ENCODE results near the gene FOXF1.

The FOXF1 gene

DNA sequence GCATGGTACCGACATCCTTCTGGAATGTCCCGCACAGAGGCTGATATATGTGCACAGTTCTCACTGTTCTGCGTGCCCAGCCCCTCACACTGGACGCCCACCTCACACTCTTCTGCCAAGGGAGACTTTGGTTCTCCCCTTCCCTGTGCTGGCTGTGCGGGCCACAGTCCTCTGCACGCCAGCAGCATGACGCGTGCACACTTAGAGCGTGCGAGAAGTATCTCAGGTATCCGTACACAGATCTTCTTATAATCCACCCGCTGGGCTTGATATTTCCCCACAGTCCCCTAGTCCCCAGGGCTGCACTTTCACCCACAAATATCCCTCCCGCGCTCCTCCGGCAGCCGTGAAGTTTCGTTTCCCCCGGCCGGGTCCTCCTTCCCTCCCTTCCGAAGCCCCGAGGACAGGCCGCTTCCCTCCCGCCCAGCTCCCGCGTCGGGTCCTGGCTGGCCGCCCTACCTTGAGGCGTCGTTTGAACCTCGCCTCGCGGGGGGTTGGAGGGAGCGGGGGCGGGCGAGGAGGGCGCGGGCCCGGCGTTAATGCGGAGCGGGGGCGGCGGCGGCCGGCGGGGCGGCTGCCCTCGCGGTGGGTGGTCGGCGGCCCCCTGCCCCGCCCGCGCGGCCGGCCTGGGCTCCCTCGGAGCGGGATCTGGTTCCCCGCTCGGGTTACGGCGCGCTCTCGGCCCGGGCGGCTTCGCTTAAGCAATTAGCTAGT, 5.0 kb upstream of the FOXF1 start:
- DNase-seq, result no peak

DNA sequence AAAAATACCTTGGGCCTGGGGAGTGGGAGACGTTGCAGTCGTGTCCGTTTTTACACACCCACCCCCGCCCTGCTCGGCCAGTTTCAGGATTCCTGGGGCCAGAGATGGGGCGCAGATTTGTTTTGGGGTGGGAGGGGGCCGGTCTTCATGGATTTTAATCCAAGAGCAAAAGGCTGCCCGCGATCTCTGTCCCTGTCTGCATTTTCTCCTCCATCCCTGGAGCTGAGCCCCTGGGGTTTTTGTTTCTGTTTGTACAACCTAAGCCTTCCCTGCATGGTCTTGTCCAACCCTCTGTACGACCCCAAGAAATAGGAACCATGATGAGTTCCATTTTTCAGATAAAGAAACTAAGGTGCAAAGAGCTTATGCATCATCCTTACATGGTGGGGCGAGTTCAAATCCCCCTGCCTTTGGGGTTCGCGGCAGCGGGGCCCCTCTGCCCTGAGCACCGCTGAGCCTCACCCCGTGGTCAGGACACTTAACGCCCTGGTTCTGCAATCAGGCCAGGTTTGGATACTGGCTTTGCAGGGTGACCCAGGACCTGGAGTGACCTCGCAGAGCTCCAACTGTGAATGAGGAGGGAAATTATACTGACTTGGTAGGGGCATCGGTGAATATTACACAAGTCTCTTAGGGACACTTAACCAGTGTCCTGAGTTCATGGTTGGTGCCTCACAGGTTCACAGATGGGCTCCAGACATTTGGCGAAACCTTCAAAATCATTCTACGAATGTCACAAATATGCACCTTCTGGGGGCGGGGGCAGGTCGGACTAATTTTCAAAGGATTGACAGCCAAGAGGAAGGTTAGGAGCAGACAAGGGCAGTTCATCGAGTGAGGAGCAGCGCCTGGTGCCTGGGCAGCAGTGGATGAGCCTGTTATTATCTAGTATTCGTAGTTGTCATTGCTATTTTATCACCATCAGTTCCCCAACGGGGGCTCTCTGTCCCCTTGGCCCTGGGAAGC, 4.1 kb upstream of the FOXF1 start:
- DNase-seq, result no peak

DNA sequence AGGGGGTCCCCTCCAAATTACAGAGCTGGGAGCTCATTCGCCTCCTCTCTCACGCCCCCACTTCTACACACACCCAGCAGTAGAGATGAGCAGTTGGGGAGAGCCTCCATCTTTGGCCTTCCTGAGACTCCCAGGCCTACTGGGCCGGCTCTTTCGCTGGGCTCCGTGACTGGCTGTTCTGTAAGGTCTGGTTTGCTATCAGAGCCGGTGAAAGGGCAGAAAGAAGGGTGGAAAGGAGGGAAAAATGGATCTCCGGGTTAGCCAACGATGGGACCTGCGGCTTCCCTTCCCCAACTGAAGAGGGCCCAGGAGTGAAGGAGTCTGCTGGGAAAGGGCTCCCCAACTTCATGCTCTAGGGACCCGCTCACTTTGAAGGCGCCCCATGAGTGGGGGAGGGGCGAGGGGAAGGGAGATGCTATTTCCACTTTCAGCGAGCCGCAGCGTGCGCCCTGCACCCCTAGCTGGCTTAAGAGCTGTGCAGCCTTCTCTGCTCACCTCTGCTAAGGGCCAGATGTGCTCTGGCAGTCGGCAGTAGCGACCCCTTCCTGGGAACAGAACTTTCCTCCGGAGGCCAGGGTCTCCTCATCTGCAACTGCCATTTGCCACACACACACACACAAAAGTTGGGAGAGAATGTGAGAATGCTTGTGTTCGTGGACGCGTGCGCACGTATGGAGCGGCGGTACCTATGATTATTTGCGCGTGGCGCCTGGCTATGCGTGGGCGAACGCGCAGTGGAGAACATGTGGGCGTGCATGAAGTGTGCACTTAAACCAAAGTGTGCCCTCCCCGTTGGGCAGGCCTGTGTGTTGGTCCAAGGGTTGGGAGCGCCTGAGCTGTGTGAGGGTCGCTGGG, 2.9 kb upstream of the FOXF1 start:
- no peak for DNase-seq

DNA sequence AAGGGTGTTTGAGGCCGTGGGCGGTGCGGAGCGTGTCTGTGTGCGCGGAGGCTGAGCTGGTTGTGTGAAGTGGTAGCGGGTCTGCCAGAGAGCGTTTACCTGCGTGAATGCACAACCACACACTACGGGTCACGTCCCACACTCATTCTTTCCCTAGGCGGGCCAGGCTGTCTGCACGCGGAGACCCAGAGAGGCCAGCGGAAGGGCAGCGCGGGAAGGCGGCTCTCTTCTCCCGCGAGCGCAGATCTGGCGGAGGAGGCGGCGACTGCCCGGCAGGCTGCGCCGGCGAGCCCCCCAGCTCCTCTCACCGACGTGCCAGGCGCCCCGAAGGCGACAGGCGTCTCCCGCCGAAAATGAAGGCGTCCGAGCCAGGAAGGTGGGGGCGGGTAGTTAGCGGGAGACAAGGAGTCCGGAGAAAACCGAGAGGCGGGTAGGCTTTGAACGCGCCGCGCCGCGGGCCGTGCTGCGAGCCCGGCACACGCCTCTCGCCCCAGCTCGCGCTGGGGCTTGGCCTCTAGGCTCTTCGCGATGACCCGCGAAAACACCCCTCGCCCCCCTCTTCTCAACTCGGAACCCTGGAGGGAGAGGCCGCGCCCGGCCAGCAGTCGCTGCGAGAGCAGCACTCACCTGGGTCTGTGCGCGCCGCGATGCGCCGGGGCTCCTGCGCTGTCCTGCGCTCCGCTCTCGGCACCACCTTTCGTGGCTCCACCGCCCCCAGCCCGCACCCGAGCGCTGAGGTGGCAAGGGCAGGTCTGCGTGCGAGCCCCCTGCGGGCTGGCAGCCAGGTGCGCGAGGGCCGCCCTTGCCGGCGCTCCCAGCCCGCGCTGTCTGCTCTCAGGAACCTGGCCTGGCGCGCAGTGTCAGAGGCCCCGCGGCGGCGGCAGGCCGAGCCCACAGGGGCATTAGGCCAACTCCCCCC, 2.0 kb upstream of the FOXF1 start:
- no peak for DNase-seq

DNA sequence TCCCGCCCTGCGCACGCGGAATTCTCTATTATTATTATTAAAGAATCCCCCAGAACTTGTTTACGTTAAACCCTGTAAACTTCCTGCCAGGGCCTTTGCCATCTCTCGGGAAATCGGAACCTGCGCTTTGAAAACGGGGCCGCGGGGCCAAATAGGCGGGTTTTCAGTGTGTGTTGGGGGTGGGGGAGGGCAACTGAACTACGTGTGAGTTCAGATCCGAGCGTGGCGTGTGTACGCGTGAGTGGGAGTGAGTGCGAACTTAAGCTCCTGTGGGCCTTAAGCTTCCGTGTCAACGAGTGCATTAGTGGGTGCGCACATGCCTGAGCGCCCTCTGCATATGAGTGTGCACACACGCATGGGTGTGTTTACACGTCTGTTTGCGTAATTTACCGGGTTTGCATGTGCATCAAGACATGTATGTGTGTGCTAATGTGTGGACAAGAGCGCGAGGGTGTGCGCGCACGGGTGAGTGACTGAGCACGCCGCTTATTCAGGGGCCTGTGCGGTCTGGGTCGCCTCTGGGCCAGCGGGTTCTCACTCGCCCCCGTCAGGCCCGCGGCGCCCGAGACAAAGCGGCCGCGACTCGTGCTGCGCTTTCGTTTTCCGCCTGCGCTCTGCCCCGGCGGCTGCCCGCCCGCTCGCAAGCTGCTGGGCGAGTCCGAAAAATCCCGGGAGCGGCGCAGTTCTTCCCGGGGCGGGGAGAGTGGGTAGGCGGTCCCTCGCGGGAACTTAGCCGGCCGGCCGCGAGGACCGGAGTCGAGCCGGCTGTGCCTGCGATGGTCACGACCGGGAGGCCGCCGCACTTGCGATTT, 1.2 kb upstream of the FOXF1 start:
- no peak for DNase-seq

DNA sequence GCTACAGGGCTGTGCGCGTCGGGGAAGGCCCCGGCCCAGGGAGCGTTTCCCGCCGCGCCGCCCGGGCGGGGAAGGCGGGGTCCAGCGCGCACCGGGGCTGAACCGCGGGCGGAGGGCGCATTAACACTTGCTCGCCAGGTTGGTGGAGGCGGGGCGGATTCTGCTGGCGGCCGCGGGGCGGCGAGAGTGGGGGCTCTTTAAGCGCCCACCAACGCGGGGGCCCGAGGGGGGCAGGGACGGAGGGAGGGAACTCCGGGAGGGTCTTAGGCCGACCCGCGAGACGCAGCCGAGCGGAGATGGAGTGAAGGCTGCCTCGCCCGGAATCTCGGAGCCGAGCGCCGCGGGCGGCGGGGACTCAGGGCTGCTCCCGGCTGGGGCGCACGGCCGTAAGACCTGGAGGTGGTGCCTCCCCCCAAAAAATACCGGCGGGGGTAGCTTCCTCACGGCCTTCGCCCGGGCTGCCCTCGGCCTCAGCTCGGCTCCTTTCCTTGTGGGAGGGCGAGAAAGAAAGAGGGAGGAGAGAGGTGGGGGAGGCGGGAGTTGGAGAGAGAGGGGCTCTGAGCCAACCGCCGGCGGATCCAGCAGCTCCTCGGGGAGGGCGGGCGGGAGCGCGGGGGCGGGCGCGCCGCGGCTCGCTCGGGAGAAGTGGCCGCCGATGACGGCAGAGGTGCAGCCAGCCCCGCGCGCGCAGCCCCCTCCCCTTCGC, 415 bp upstream of the FOXF1 start:
- DNase-seq, result no peak

DNA sequence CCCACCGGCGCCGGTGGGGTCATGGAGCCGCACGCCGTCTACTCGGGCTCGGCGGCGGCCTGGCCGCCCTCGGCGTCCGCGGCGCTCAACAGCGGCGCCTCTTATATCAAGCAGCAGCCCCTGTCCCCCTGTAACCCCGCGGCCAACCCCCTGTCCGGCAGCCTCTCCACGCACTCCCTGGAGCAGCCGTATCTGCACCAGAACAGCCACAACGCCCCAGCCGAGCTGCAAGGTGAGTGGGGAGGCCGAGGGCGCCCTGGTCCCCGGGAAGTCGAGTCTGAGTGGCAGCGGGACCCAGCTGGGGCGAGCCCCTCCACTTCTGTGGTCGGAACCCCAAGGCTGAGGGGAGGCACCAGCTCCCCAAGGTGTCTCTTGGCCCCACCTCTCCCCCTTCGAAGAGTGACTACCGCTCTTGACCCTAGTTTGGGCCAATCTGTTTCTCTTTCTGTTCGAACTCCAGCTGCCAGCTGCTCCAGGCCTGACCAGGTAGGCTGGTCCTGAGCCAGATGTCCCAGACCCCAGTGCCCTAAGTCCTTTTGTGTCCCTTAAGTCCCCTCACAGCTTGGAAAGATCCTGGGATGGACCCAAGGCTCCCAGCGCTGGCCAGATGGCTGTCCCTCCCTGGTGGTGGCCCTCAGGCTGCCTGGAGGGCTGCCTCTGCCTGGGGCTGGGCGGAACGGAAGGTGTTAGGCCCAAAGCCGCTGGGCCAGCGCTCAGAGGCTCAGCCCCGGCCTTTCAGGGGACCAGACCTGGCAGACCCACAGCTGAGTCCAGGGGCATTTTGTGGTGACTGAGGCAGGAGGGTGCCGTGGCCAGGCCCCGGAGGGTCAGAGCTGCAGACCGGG, 1.2 kb downstream of the FOXF1 start:
- DNase-seq, result no peak

DNA sequence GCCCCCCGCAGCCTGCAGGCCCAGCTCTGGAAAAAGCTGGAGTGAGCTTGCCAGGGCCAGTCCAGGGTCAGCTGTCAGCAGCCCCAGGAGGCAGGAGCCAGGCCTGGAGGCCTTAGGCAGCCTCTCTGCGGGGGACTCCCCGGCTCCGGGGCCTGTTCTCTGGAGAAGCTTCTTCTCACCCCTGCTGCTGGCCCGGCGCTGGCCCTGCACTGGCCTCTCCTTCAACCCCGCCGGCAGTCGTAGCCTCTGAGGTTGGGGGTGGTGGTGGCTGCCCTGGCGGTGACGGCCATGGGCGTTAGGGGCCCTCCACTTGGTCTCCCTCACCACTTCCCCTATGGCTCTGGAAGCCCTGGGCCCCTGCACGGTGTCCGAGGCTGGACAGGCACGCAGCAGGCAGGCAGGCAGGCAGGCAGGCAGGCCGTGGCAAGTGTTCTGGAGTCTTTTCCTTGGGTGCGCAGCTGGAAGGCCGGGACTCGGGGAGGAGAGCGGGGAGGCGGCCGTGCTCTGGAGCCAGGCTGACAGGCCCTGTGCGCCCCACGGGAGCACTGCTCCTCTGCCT, 2.1 kb downstream of the FOXF1 start:
- DNase-seq, result no peak

DNA sequence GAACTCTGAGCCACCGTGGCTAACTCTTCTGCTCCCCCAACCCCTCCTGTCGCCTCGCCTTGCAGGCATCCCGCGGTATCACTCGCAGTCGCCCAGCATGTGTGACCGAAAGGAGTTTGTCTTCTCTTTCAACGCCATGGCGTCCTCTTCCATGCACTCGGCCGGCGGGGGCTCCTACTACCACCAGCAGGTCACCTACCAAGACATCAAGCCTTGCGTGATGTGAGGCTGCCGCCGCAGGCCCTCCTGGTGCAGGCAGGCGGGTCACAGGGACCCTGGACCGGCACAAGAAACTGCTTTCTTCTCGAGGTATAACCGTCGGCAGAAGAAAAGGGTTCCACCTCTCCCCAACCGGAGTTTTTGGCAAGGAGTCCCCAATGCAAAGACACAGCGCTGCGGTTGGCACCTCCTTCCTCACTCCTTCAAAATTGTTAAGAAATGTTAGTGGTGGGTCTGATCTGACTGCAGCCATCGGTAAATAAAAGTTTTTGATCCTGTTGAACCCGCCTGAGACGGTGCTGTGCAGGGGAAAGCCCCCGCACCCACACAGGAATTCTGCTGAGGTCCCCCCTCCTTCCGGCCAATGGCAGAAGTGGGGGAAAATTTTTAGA, 2.6 kb downstream of the FOXF1 start:
- DNase-seq, result no peak

DNA sequence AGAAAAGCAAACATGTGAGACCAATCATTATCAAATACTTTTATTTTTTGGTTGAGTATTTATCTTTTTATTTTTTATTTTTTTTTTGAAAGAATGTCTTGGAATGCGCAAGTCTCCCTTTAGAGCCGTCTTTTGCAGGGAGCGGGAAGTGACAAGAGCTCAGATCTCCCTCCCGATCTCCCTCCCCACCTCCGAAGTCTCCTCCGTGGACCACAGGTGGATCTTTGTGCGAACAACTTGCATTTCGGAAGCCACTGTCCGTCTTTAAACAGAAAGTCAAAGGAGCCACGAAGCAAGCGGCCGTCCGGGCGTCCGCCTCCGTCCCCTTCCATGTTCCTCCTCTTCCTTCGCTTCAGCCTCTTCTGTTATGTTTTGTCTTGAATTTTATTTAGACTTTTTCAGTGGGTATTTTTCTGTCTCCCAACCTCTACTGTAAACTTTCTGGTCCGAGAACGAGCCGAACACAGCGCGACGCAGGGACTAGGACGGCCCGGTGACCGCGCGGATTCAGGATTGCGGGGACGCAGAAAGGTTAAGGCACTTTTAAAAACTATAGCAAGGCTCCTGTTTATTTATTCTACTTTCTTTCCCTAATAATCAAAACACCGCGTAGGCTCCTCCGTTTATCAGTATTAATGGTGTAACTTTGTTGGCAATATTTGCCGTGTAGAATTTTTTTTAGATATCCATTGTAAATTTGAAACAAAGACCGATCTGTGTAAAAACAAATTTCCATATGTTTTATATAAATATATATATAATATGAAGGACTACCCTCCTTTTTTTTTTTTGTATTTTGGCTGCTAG, 3.3 kb downstream of the FOXF1 start:
- no peak for DNase-seq

DNA sequence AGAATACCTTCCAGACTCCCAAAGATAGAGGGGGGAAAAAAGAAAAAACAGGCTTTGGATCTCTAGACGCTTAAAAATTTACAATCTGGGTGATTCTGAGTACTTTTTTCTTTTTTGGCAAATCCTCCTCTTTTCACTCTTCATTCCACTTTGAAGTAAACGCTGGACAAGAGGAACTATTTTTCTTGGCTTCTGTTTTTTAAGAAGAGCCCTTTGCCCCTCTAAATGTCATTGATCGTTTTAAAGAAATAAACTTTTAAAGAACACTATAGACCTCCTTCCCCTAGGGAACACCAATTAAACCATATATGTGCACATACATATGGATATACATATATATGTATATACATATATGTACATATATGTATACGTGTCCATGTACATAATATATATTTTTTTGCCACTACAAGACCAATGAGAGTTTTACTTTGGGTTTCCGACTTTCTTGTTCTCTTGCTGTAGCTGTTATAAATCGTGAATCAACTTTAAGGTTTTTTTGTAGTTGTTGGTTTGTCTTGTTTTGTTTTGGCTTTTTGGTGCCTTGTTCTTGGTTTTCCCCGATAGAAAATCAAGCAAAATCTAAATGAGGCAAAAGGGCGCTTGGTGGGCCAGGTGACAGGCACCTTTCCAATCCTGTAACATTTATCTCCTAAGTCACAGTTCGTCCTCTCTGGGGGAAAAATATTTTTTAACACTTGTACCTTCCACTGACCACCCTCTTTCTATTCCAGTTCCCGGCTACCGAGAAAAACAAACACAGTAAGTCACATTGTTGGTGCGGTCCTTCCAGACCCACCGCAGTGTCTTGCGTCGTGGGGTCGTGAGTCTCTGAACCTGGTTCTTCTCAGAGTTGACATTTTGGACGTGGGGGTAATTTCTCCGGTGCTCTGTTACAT, 4.4 kb downstream of the FOXF1 start:
- DNase-seq, result no peak

DNA sequence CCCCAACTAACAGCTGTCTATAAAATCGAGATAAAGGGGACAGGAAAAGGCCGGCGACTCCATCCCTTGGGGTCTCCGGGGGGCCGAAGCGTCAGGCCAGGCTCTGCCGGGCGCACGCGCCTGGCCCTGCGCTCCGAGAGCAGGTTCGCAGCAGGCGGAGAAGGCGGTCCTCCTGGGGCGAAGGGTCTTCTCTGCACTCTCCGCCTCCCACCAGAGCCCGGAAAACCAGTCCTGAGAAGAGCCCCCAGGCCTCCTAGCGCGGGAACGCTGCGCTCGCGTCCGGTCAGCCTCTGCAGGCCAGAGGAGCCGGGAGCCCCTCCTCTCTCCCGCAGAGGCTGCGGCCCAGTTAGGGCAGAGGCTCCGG, 5.1 kb downstream of the FOXF1 start:
- no peak for DNase-seq

DNA sequence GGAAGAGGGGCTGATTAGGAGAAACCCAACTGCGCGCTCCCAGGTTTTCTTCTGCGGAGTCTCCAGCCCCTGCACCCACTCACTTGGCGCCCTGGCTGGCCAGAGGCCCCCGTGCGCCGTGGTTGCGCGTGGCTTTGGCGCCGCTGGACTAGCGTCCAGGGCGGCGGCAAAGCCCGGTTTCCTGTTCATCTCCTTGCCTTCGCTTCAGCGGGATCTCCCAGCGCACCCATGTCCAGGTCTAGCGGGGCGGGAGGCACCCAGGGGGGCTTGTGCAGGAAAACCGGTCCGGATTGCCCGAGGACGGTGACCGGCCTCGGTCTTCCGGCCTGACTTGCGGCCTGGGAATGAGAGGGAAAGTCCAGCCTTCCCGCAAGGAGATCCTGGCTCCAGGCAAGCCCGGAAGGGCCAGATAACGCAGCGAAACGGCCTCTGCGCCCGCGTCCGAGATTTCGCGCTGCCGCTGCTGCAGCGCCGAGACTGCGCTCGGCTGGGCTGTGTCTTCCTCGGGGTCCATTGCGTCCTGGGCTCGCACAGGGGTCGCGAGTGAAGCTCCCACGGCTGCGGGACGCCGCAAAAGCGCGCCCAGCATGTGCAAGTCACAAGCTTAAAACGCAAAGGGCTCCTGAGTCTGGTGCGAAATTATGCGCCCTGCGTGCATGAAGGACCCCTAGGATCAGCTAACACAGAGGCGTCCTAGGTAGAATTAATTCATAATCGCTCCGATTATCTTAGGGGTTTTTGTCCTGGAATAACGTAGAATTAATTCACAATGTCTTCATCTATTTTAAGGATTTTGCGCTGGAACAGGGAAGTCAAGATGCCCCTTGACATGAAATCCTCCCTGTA, 5.7 kb downstream of the FOXF1 start:
- DNase-seq, result no peak

DNA sequence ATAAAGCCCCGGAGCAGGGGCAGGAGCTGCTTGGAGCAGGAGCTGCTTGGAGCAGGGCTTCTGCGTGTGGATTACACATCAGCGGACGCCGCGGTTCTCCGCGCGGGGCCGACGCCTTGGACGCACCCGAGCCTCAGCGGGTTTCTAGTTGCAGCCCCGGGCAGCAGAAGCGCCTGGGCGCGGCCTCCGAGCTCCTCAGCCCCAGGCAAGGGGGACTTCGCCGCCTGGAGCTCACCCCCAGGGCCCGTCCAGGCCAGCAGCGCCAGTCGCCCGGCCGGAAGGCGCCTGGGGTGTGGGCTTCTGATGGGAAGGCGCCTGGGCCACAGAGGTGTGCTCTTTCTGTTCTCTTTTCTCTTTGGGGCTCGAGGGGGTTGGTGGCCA, 6.3 kb downstream of the FOXF1 start:
- no peak for DNase-seq

DNA sequence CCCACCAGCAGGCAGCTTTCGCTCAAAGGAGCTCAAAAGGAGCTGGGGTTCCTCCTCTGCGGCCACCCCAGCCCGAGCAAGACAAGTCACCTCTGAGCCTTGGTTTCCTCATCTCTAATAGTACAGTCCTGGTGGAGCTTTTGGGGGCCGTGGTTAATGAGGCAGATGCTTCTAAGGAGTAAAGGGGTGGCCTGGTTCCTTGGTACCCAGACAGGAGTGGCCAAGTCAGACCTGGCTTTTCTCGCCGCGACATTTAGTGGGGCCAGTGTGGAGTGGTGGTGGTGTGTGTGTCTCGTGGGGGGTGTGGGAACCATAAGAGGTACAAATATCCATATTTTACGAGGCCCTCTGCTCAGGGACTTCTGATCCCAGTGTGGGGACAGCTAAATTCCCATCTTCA, 6.7 kb downstream of the FOXF1 start:
- no peak for DNase-seq
